Liver (tissue), 9 donors: ENCODE results near the gene ACTL7B. TPM values are rescaled to one million over a fixed set of nuclear protein-coding genes. Genes with fewer than 3 reads are reported as not detected.

Source experiments
- DNase-seq: peaks from one replicate; pipeline ENCODE4 v3.0.0-alpha.2; 2017; ENCODE audit warnings: low spot score
- H3K27ac ChIP-seq, 2 donors: one replicate each; pipeline ENCODE4 v1.7.0; 2013; ENCODE audit warnings: inconsistent platforms in 2 of 2, low read length in 2 of 2, control low read depth in 1 of 2, low read depth in 1 of 2, mild to moderate bottlenecking in 1 of 2
- H3K27me3 ChIP-seq, 4 donors: one replicate each; pipeline versions ENCODE4 v1.6.1 to v1.7.0; 2013; ENCODE audit warnings: low read length in 3 of 4, inconsistent platforms in 1 of 4, mild to moderate bottlenecking in 1 of 4, moderate library complexity in 1 of 4; ENCODE audit not compliant: control insufficient read depth in 4 of 4, insufficient read depth in 4 of 4
- H3K36me3 ChIP-seq, 4 donors: one replicate each; pipeline versions ENCODE4 v1.6.1 to v1.7.0; 2013; ENCODE audit warnings: low read length in 3 of 4, mild to moderate bottlenecking in 3 of 4, low read depth in 1 of 4, moderate library complexity in 1 of 4; ENCODE audit not compliant: control insufficient read depth in 4 of 4, insufficient read depth in 3 of 4
- H3K4me1 ChIP-seq, 4 donors: one replicate each; pipeline versions ENCODE4 v1.6.1 to v1.7.0; 2013; ENCODE audit warnings: low read length in 3 of 4, mild to moderate bottlenecking in 3 of 4, moderate library complexity in 1 of 4; ENCODE audit not compliant: control insufficient read depth in 4 of 4, insufficient read depth in 4 of 4
- H3K4me3 ChIP-seq, 3 donors: one replicate each; pipeline versions ENCODE4 v1.6.1 to v1.7.0; 2013; ENCODE audit warnings: low read length in 3 of 3, control low read depth in 1 of 3, low read depth in 1 of 3, mild to moderate bottlenecking in 1 of 3
- H3K9ac ChIP-seq, 2 donors: one replicate each; pipeline ENCODE4 v1.7.0; 2013; ENCODE audit warnings: low read length in 2 of 2, mild to moderate bottlenecking in 2 of 2, moderate library complexity in 2 of 2, control low read depth in 1 of 2, low read depth in 1 of 2
- H3K9me3 ChIP-seq, 4 donors: one replicate each; pipeline versions ENCODE4 v1.6.1 to v1.7.0; 2013; ENCODE audit warnings: low read length in 3 of 4; ENCODE audit not compliant: control insufficient read depth in 4 of 4
- CTCF ChIP-seq: fragments of 150-350 bp; IDR thresholded peaks from 2 replicates; pipeline ENCODE4 v1.5.1; 2017; ENCODE audit warnings: improper control_type of control experiment, low read depth, low read length; ENCODE audit not compliant: missing input control
- EGR1 ChIP-seq, 2 donors: IDR thresholded peaks; 2 replicates each; pipeline ENCODE4 v1.6.1; 2016 to 2018; ENCODE audit warnings: antibody characterized with exemption in 2 of 2, low read depth in 2 of 2
- FOXA1 ChIP-seq: IDR thresholded peaks from 2 replicates; pipeline ENCODE4 v1.6.1; 2016; ENCODE audit warnings: antibody characterized with exemption
- FOXA2 ChIP-seq: IDR thresholded peaks from 2 replicates; pipeline ENCODE4 v1.6.1; 2016; ENCODE audit warnings: antibody characterized with exemption
- HNF4A ChIP-seq, 2 donors: conservative IDR thresholded peaks; 2 replicates each; pipeline ENCODE4 v1.6.1; 2016; ENCODE audit warnings: antibody characterized with exemption in 2 of 2, mild to moderate bottlenecking in 2 of 2
- HNF4G ChIP-seq: IDR thresholded peaks from 2 replicates; pipeline ENCODE4 v1.6.1; 2016; ENCODE audit warnings: antibody characterized with exemption
- JUND ChIP-seq, 2 donors: IDR thresholded peaks; 2 replicates each; pipeline ENCODE4 v1.6.1; 2016; ENCODE audit warnings: antibody characterized with exemption in 2 of 2
- NR2F2 ChIP-seq: IDR thresholded peaks from 2 replicates; pipeline ENCODE4 v1.6.1; 2016; ENCODE audit warnings: antibody characterized with exemption
- RAD21 ChIP-seq, 2 donors: IDR thresholded peaks; 2 replicates each; pipeline ENCODE4 v1.6.1; 2016; ENCODE audit warnings: antibody characterized with exemption in 2 of 2, mild to moderate bottlenecking in 2 of 2
- REST ChIP-seq: IDR thresholded peaks from 2 replicates; pipeline ENCODE4 v1.6.1; 2016; ENCODE audit warnings: antibody characterized with exemption, mild to moderate bottlenecking
- RXRA ChIP-seq, 2 donors: IDR thresholded peaks; 2 replicates each; pipeline ENCODE4 v1.6.1; 2017 to 2018; ENCODE audit warnings: antibody characterized with exemption in 2 of 2, mild to moderate bottlenecking in 1 of 2
- SP1 ChIP-seq: IDR thresholded peaks from 2 replicates; pipeline ENCODE4 v1.6.1; 2018; ENCODE audit warnings: antibody characterized with exemption, mild to moderate bottlenecking
- TAF1 ChIP-seq: conservative IDR thresholded peaks from 2 replicates; pipeline ENCODE4 v1.6.1; 2016; ENCODE audit warnings: antibody characterized with exemption, mild to moderate bottlenecking
- YY1 ChIP-seq: IDR thresholded peaks from 2 replicates; pipeline ENCODE4 v1.6.1; 2016; ENCODE audit warnings: antibody characterized with exemption, mild to moderate bottlenecking
- WGBS: extraction: QIAGEN DNeasy Blood & Tissue Kit; methylation state at CpG from one replicate; pipeline ENCODE4 v1.1.7; 2013; 5-methylcytosine and 5-hydroxymethylcytosine counted together
- polyA plus RNA-seq, 2 donors: library from polyadenylated mRNA; stranded (reverse) in 1 of 2; unstranded in 1 of 2; fragments of 200-250 nt in 1 of 2; fragments of >200 nt in 1 of 2; fragmentation: Nextera tagmentation in 1 of 2; extraction: Ambion mirVana in 1 of 2; gene quantifications; one replicate each; pipeline versions ENCODE4 v1.2.1 to v1.2.3, GENCODE V29; 2013 to 2015
- total RNA-seq, 2 donors: library from RNA; depleted of rRNA; stranded (reverse); fragments of >200 nt; gene quantifications; one replicate each; pipeline ENCODE4 v1.2.3, GENCODE V29; 2014
- TF ChIP-seq, protein P1 (sequence below): IDR thresholded peaks from 2 replicates; pipeline ENCODE4 v1.6.1; 2016; ENCODE audit warnings: antibody characterized with exemption
- TF ChIP-seq, protein P2 (sequence below): IDR thresholded peaks from 2 replicates; pipeline ENCODE4 v1.6.1; 2016; ENCODE audit warnings: antibody characterized with exemption
- TF ChIP-seq, protein P3 (sequence below): IDR thresholded peaks from 2 replicates; pipeline ENCODE4 v1.6.1; 2016; ENCODE audit warnings: antibody characterized with exemption
- donor health status: healthy.
- donor health status: healthy.
- donor health status: healthy.
- donor health status: healthy.
- donor health status: healthy.

The ACTL7B gene
- total and polyA plus RNA-seq, 4 donors = 0.09 TPM; not detected in 3

DNA sequence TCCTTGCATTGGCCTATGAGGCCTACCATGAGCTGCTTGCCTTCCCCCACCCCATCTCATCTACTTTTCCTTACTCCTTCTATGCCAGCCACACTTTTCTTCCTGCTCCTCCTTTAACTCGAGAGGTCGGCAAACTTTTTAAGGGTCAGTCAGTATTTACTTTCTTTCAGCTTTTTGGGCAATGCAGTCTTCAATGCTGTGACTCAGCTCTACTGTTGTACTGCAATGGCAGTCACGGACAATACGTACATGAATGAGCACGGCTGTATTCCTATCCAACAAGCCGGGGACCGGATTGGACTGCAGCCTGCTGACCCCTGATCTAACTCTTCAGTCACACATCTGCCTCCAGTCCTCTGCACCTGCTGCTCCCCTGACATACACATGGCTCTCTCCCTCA, 5.7 kb upstream of the ACTL7B start:
- Histone ChIP-seq H3K27me3 (no peaks in the 10 kb centered on the region), H3K27ac (no peak overlapping the region)

GRCh38 chr9:108860764-108861163, 5.0 kb upstream of the ACTL7B start:
- no peaks in the 10 kb centered on the region for H3K4me1 ChIP-seq
- 97% methylated on average over 2 of the region's 2 CpGs for WGBS
- H3K4me3 ChIP-seq = no peak overlapping the region
- TF ChIP-seq HNF4A (conservative IDR thresholded peaks at IDR 0.05) (no peak), TAF1 (no peak), RXRA (IDR thresholded peaks at IDR 0.05) (no peak)
- no peak overlapping the region for H3K9ac ChIP-seq
- no peak overlapping the region for H3K27ac ChIP-seq
- no peak for DNase-seq
- no peaks in the 10 kb centered on the region for H3K9me3 ChIP-seq
- no peaks in the 10 kb centered on the region for H3K27me3 ChIP-seq
- no peaks in the 10 kb centered on the region for H3K36me3 ChIP-seq

More for the DNA sequence above, 5.7 kb upstream of the ACTL7B start:
- no peak for DNase-seq
- H3K4me1 ChIP-seq = no peaks in the 10 kb centered on the region
- no peak overlapping the region for H3K4me3 ChIP-seq
- TF ChIP-seq FOXA2 (no peak), NR2F2 (no peak), CTCF (no peak), HNF4A (conservative IDR thresholded peaks at IDR 0.05) (no peak), YY1 (no peak), TAF1 (no peak)
- H3K36me3 ChIP-seq = no peaks in the 10 kb centered on the region
- 94% methylated on average over 7 of the region's 7 CpGs for WGBS
- no peaks in the 10 kb centered on the region for H3K9me3 ChIP-seq
- no peak overlapping the region for H3K9ac ChIP-seq

- Histone ChIP-seq H3K4me3 (no peak overlapping the region), H3K27ac (no peak overlapping the region), H3K36me3 (no peaks in the 10 kb centered on the region), H3K4me1 (no peaks in the 10 kb centered on the region), H3K9me3 (no peaks in the 10 kb centered on the region), H3K9ac (no peak overlapping the region), H3K27me3 (no peaks in the 10 kb centered on the region)
- no peak for TF ChIP-seq YY1
- TF ChIP-seq, protein P1, sequence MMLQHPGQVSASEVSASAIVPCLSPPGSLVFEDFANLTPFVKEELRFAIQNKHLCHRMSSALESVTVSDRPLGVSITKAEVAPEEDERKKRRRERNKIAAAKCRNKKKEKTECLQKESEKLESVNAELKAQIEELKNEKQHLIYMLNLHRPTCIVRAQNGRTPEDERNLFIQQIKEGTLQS = no peak
- TF ChIP-seq, protein P2, sequence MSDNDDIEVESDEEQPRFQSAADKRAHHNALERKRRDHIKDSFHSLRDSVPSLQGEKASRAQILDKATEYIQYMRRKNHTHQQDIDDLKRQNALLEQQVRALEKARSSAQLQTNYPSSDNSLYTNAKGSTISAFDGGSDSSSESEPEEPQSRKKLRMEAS = no peak
- no peak for TF ChIP-seq CTCF
- TF ChIP-seq RAD21 (IDR thresholded peaks at IDR 0.05) = no peak
- TF ChIP-seq TAF1 = no peak
- TF ChIP-seq HNF4A (conservative IDR thresholded peaks at IDR 0.05) = no peak
- no peak for TF ChIP-seq RXRA (IDR thresholded peaks at IDR 0.05)
- no peak for TF ChIP-seq SP1
- TF ChIP-seq EGR1 (IDR thresholded peaks at IDR 0.05; ENCODE audit: low read depth in 2 of 2) = no peak
- no peak for TF ChIP-seq JUND (IDR thresholded peaks at IDR 0.05)
- TF ChIP-seq NR2F2 = no peak
- TF ChIP-seq, protein P3, sequence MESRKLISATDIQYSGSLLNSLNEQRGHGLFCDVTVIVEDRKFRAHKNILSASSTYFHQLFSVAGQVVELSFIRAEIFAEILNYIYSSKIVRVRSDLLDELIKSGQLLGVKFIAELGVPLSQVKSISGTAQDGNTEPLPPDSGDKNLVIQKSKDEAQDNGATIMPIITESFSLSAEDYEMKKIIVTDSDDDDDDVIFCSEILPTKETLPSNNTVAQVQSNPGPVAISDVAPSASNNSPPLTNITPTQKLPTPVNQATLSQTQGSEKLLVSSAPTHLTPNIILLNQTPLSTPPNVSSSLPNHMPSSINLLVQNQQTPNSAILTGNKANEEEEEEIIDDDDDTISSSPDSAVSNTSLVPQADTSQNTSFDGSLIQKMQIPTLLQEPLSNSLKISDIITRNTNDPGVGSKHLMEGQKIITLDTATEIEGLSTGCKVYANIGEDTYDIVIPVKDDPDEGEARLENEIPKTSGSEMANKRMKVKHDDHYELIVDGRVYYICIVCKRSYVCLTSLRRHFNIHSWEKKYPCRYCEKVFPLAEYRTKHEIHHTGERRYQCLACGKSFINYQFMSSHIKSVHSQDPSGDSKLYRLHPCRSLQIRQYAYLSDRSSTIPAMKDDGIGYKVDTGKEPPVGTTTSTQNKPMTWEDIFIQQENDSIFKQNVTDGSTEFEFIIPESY = no peak
- no peak for TF ChIP-seq HNF4G
- no peak for TF ChIP-seq FOXA1
- TF ChIP-seq REST = no peak
- no peak for TF ChIP-seq FOXA2
- DNase-seq = no peak
- WGBS = 92% methylated on average over 4 of the region's 4 CpGs
Observed at GRCh38 chr9:108860354-108860753, 4.6 kb upstream of the ACTL7B start.
